GM12872 (cell line): ENCODE results near the gene RNASE3.

Experiments
- CTCF ChIP-seq: IDR thresholded peaks from 3 replicates; pipeline ENCODE4 v1.5.1; 2011; ENCODE audit warnings: low read depth, mild to moderate bottlenecking, low read length, moderate library complexity; ENCODE audit not compliant: insufficient read depth

The RNASE3 gene

DNA sequence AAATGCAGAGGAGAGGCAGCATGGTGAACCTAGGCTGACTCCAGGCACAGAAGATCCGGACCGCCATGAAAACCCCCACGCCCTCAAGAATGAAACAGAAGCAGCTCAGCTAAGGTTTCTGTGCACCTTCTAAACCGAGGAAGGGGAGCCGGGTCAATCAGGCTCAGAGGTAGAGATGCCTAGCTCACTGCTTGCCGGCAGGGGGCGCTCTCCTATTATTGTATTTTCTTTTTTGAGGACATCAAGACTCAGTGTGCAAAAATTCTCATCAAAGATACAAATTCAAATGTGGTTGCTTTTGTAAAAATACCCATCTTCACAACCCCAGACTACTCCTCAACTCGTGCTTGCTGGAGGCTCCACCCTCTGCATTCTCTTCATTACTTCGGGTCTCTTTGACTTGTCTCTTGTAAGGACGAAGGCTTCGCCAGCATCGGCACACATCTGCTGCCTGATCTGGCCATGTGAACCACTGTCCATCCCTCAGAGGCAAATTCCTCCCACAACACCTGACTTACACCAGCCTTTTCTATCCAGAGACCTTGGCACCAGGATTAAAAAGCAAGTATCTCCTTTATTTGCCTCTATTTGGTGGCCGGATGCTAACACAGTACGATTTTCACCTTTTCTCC, 33.4 kb upstream of the RNASE3 start:
- peak; percentile 88 for TF ChIP-seq CTCF

DNA sequence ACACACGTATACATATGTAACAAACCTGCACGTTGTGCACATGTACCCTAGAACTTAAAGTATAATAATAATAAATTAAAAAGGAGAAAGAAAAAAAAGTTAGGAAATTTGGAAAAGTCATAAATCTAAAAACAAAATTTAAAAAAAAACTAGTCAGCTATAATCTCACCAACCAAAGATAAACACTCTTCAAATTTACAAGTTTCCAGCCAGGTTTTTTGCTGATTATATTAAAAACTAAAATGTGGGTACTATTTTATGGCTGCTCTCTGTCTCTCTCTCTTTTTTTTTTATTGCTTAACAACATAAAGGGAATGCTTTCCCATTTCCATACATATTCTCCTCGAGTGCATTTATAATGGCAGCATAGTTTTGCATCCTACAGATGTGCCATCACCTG, 25.0 kb upstream of the RNASE3 start:
- no peak for TF ChIP-seq CTCF

GRCh38 chr14:20866963-20867362, 24.2 kb upstream of the RNASE3 start:
- TF ChIP-seq CTCF: peak; percentile 50; the same call in 2 of the 3 replicates

DNA sequence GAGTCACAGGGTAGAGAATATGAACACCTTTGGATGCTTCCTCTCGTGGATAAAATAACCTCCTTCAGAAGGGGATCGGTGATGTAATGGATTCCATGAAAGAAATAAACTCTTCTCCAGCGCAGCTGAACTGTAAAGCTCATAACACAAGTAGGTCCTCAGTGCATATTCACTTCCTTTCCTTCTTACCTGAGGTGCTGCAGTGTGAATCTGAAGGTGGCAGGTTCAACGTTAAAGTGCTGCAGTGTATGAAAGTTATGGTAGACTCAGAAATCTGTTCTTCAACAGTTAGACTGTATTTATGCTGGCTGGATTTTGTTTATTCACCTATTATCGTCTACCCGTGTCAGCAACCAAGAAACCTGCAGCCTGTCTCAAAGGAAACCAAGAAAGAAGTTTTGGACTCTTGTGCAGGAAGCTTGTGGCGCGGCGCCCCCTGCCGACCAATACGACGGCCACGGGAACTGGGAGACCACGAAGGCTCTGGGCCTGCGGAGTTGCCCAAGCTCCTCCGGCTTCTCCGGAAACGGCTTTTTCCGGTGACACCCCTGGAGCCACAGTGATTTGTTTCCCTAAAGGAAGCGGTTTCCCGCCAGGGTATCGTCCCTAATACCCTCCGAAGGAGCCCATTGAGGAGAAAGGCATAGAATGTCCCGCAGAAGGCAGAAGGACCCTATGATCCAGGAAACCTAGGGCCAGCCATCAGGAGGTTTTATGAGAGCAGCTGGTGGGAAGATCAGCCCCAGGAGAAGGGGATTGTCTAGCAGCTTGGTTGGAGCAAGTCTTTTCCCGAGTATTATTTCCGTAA, 17.6 kb upstream of the RNASE3 start:
- TF ChIP-seq CTCF: peak; percentile 88

DNA sequence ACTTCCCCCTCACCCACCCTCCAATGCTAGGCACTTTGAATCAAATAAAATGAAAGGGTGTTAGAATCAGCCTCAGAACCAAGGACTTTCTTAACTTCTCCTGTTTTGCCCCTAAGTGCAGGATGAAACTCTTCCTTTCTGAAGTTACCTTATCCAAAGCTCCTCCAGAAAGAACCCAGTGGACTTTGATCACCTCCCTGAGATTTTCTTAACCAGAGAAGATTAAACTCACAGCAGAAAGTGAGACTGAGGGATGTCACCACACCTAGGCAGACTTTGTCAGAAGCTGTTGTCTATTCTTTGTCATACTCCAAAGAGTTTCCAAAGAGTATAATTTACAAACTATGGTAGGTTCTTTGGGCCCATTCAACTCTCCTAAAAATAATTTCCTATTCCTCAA, 14.2 kb upstream of the RNASE3 start:
- TF ChIP-seq CTCF: no peak

DNA sequence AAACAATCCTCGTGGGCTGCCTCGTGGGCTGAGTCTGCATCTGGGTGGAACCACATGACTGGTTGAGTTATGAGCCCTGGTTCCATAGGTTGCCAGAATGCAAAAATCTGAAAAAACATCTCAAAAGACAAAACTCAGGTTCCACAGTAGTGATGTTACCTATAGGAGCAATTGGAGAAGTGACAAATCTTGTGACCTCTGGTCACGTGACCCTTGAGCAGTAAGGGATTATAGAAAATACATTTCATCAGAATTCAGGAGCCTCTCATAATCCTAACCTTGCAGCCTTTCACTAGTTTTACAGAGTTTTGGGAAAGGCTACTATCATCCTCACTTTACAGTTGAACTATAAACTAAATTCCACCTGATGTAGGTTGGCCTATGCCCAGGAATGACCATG, 12.5 kb upstream of the RNASE3 start:
- no peak for TF ChIP-seq CTCF

GRCh38 chr14:20904393-20905029, 13.3 kb downstream of the RNASE3 start:
- TF ChIP-seq CTCF: no peak
